Esophagus squamous epithelium (tissue), 4 donors: Measurements from ENCODE around the gene AMBP.

Experiments used
- CTCF ChIP-seq, 6 experiments: fragments of 450-650 bp in 4 of 6; fragments of 200-600 bp in 2 of 6; sonication (generic) in 2 of 6; IDR thresholded peaks; one replicate each; pipeline ENCODE4 v1.5.1; 2016 to 2019; ENCODE audit warnings: antibody characterized with exemption in 6 of 6, mild to moderate bottlenecking in 4 of 6, moderate library complexity in 4 of 6
- POLR2A ChIP-seq, 4 donors: fragments of 450-650 bp; IDR thresholded peaks; one replicate each; pipeline ENCODE4 v1.6.1; 2017; ENCODE audit warnings: antibody characterized with exemption in 4 of 4, mild to moderate bottlenecking in 4 of 4, moderate library complexity in 3 of 4

GRCh38 chr9:114037249-114037648 lies 40.9 kb downstream of the AMBP start:
- TF ChIP-seq CTCF (IDR thresholded peaks at IDR 0.05) (no peak), POLR2A (IDR thresholded peaks at IDR 0.05) (no peak)
